HFFc6 (cell line): Measurements from ENCODE around the gene ZBTB21. TPM values are rescaled to one million over a fixed set of nuclear protein-coding genes. Genes with fewer than 3 reads are reported as not detected.

Experiments used
- DNase-seq: peaks from one replicate; pipeline ENCODE4 v3.0.0-alpha.2; 2018
- H3K27ac Mint-ChIP-seq: 2 replicates; pipeline ENCODE4 v1.8.0; 2020; ENCODE audit warnings: mild to moderate bottlenecking, mixed read lengths
- H3K27me3 Mint-ChIP-seq: 2 replicates; pipeline ENCODE4 v1.8.0; 2021; ENCODE audit warnings: mild to moderate bottlenecking, moderate library complexity, mixed read lengths; ENCODE audit not compliant: insufficient read depth
- H3K36me3 Mint-ChIP-seq: 2 replicates; pipeline ENCODE4 v1.8.0; 2021; ENCODE audit warnings: low read depth, mixed read lengths
- H3K4me1 Mint-ChIP-seq: 2 replicates; pipeline ENCODE4 v1.8.0; 2020; ENCODE audit warnings: low read depth, mixed read lengths
- H3K4me3 Mint-ChIP-seq: 2 replicates; pipeline ENCODE4 v1.8.0; 2020; ENCODE audit warnings: mild to moderate bottlenecking, moderate library complexity, mixed read lengths
- H3K9me3 Mint-ChIP-seq: 2 replicates; pipeline ENCODE4 v1.8.0; 2020; ENCODE audit warnings: mild to moderate bottlenecking, mixed read lengths
- total RNA-seq, 6 experiments: library from RNA; stranded (reverse); fragmentation: NEBNext Ultra II Directional; extraction: Animal tissue kit (Norgen Biotek cat#: 25700); gene quantifications; 2 replicates in 1 of 6; 3 replicates in 5 of 6; pipeline ENCODE4 v1.2.3, GENCODE V29; 2021
- TF ChIP-seq, protein P1 (sequence below): fragments of 200-600 bp; sonication (generic); IDR thresholded peaks from 2 replicates; pipeline ENCODE4 v1.5.0; 2021; ENCODE audit warnings: antibody characterized with exemption, mild to moderate bottlenecking

Gene ZBTB21
- total RNA-seq, 6 experiments from 2014 or later, result 16.6 to 19.5 (median 18.9) TPM

DNA sequence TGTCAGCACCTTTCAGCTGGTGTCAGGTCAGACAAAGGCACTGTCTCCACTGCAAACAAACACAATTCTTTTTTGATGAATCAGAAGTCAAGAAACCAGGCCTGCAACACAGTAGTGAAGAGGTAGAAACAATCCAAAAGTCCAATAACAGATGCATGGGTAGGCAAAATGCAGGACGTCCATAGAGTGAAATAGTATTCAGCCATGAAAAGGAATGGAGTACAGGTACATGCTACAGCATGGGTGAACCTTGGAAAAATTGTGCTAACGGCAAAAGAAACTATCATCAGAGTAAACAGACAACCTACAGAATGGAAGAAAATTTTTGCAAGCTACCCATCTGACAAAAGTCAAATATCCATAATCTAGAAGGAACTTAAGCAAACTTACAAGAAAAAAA lies 26.2 kb upstream of the ZBTB21 start:
- Mint-ChIP-seq H3K9me3 (peaks cover 4% of the 10 kb centered on the region; the same call in 1 of the 2 replicates), H3K4me1 (peaks cover 33% of the 10 kb centered on the region), H3K4me3 (no peak overlapping the region), H3K36me3 (peaks cover 12% of the 10 kb centered on the region), H3K27me3 (no peaks in the 10 kb centered on the region; the same call in 1 of the 2 replicates), H3K27ac (no peak overlapping the region)
- DNase-seq, result no peak
- TF ChIP-seq, protein P1, sequence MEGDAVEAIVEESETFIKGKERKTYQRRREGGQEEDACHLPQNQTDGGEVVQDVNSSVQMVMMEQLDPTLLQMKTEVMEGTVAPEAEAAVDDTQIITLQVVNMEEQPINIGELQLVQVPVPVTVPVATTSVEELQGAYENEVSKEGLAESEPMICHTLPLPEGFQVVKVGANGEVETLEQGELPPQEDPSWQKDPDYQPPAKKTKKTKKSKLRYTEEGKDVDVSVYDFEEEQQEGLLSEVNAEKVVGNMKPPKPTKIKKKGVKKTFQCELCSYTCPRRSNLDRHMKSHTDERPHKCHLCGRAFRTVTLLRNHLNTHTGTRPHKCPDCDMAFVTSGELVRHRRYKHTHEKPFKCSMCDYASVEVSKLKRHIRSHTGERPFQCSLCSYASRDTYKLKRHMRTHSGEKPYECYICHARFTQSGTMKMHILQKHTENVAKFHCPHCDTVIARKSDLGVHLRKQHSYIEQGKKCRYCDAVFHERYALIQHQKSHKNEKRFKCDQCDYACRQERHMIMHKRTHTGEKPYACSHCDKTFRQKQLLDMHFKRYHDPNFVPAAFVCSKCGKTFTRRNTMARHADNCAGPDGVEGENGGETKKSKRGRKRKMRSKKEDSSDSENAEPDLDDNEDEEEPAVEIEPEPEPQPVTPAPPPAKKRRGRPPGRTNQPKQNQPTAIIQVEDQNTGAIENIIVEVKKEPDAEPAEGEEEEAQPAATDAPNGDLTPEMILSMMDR, result no peak

DNA sequence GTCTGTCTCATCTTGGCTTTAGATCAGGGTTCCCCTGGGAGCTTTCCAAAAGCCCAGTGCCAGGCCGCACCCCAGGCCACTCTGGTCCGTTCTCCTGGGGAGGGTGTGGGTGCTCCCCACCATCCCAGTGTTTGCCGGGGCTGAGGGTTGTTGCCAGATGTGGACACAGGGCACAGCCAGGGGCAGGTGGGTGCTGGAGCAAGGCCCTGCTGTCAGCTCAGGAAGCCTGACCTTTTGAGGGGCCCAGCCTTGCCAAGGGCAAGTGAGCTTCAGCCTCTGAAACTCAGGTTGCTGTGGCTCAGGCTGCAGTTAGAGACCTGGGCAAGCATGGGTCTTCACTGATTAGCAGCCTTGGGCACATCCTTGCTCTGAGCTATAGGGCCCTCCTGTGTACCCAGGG lies 22.8 kb upstream of the ZBTB21 start:
- Mint-ChIP-seq H3K4me3 (no peak overlapping the region), H3K4me1 (peaks cover 4% of the 10 kb centered on the region; the same call in 1 of the 2 replicates), H3K27me3 (no peaks in the 10 kb centered on the region; the same call in 1 of the 2 replicates), H3K9me3 (no peaks in the 10 kb centered on the region; the same call in 1 of the 2 replicates), H3K27ac (no peak overlapping the region), H3K36me3 (peaks cover 6% of the 10 kb centered on the region; the same call in 1 of the 2 replicates)
- TF ChIP-seq, protein P1, result no peak
- DNase-seq, result no peak

DNA sequence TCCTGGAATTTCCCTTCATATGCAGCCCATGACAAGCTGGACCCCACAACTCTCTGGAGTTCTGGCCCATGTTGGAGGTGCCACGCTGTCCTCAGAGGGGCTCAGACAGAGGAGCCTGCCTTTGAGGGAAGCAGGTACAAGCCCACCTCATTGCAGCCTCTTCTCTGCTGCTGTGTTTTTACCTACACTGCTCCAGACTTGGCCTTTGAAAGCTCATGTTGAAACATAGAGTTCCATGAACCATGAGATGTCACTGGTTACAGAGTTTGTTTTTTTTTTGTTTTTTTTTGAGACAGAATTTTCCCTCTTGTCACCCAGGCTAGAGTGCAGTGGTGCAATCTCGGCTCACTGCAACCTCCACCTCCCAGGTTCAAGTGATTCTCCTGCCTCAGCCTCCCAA lies 22.1 kb upstream of the ZBTB21 start:
- H3K27ac Mint-ChIP-seq, result no peak overlapping the region
- TF ChIP-seq, protein P1, result no peak
- DNase-seq, result no peak
- no peak overlapping the region for H3K4me3 Mint-ChIP-seq
- no peaks in the 10 kb centered on the region; the same call in 1 of the 2 replicates for H3K27me3 Mint-ChIP-seq
- peaks cover 4% of the 10 kb centered on the region; the same call in 1 of the 2 replicates for H3K4me1 Mint-ChIP-seq
- no peaks in the 10 kb centered on the region; the same call in 1 of the 2 replicates for H3K9me3 Mint-ChIP-seq
- peaks cover 6% of the 10 kb centered on the region; the same call in 1 of the 2 replicates for H3K36me3 Mint-ChIP-seq

DNA sequence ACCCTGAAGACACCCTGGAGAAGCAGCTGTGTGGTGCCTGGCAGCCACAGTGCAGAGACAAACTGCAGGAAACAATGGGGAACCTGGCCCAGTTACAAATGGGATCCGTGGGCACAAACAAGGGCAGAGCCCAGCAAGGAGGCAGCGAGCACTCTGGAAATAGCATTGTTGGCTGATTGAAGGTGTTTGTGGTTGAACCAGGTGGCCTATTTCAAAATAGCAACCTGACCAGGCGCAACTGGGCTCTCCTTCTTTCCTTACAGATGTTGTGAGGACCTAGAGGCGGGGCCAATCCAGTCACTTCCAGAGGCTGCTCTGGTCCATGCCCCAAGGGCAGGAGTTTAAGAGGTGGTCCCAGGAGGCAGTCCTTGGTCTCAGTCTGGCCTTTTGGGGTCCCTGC lies 21.7 kb upstream of the ZBTB21 start:
- Mint-ChIP-seq H3K27me3 (no peaks in the 10 kb centered on the region; the same call in 1 of the 2 replicates), H3K4me3 (no peak overlapping the region), H3K27ac (no peak overlapping the region), H3K36me3 (peaks cover 6% of the 10 kb centered on the region; the same call in 1 of the 2 replicates), H3K9me3 (no peaks in the 10 kb centered on the region; the same call in 1 of the 2 replicates), H3K4me1 (peaks cover 4% of the 10 kb centered on the region; the same call in 1 of the 2 replicates)
- TF ChIP-seq, protein P1, result no peak
- DNase-seq, result no peak

DNA sequence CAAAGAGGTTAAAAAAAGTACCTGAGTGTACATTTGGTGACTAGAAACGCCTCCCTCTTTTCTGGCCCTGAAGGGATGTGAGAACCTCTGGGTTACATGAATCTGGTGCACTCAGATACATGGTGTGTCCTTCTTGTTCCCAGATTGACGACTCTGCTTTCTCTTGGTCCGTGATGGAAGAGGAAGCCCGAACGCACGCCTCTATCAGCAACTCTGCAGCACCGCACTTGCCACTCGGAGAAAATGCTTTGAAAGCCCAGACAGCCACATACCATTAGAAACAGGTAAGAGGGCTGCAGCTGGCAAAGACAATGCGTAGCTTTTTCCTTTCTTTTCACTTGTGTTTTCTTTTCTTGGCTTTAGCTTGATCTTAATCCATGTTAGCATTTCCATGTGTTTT lies 21.1 kb upstream of the ZBTB21 start:
- peaks cover 3% of the 10 kb centered on the region; the same call in 1 of the 2 replicates for H3K36me3 Mint-ChIP-seq
- DNase-seq, result no peak
- no peak overlapping the region for H3K4me3 Mint-ChIP-seq
- no peaks in the 10 kb centered on the region; the same call in 1 of the 2 replicates for H3K27me3 Mint-ChIP-seq
- TF ChIP-seq, protein P1, result no peak
- peaks cover 7% of the 10 kb centered on the region for H3K4me1 Mint-ChIP-seq
- H3K27ac Mint-ChIP-seq, result no peak overlapping the region
- no peaks in the 10 kb centered on the region; the same call in 1 of the 2 replicates for H3K9me3 Mint-ChIP-seq
